ENCODE data around the gene ARL8A. TPM values are rescaled to one million over a fixed set of nuclear protein-coding genes. Genes with fewer than 3 reads are reported as not detected.

Gene ARL8A
- total and polyA plus RNA-seq, 2 donors (not counting 1 experiment from before 2014, with no cell fraction given) = 18.7 to 35.8 TPM

DNA sequence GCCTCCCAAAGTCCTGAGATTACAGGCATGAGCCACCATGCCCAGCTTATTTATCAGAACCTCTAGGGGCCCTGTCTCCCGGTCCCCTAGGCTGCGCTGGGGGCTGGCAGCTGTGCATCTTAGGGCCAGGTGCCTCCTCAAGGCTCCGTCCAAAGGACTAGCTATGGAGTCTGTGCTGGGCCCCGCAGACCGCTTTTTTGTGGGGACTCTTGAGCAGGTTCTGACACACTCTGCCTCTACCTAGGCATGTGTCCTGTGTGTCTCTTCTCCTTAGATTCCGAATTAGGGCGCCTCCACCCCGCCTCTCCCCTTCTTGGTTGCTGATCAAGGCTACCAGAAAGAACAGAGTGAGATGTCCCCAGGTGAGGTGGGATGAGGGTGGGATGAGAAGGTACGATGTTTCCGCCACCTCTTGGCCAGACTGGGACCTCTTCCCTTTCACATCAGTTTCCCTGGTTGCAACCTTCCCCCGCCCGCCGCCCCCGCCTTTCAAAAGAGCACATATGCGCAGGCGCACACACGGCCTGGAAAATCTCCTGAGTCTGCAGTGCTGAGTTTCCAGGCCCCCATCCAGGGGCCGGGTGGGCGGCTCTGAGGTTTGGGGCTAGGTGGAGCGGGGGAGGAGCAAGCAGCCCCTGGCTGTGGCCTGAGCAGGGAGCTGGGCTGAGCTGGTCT lies 20.9 kb upstream of the ARL8A start:
- no peak overlapping the region for H3K4me2 ChIP-seq (ENCODE audit: extremely low read depth, insufficient read depth, low read length)
- no peaks in the 10 kb centered on the region for H3K36me3 ChIP-seq (ENCODE audit: control insufficient read depth, insufficient read depth, low read length)
- no peak for DNase-seq (ENCODE audit: low read depth in 2 of 2)
- H3K4me1 ChIP-seq (ENCODE audit: control insufficient read depth, extremely low read depth, insufficient read depth, low read length) = no peaks in the 10 kb centered on the region
- no peak overlapping the region for H3K4me3 ChIP-seq (replicated peaks in 1 of 4; ENCODE audit: control extremely low read depth in 1 of 4, insufficient read depth in 1 of 4, low read depth in 3 of 4, low read length in 4 of 4)
- TF ChIP-seq, protein P1, sequence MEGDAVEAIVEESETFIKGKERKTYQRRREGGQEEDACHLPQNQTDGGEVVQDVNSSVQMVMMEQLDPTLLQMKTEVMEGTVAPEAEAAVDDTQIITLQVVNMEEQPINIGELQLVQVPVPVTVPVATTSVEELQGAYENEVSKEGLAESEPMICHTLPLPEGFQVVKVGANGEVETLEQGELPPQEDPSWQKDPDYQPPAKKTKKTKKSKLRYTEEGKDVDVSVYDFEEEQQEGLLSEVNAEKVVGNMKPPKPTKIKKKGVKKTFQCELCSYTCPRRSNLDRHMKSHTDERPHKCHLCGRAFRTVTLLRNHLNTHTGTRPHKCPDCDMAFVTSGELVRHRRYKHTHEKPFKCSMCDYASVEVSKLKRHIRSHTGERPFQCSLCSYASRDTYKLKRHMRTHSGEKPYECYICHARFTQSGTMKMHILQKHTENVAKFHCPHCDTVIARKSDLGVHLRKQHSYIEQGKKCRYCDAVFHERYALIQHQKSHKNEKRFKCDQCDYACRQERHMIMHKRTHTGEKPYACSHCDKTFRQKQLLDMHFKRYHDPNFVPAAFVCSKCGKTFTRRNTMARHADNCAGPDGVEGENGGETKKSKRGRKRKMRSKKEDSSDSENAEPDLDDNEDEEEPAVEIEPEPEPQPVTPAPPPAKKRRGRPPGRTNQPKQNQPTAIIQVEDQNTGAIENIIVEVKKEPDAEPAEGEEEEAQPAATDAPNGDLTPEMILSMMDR (conservative IDR thresholded peaks at IDR 0.05 in 1 of 2, IDR thresholded peaks at IDR 0.05 in 1 of 2; ENCODE audit: low read depth in 1 of 2, low read length in 2 of 2) = no peak
- TF ChIP-seq EZH2 (IDR thresholded peaks at IDR 0.05; ENCODE audit: low read length, missing control alignments) = no peak
- H4K20me1 ChIP-seq (ENCODE audit: control insufficient read depth, extremely low read depth, insufficient read depth, low read length) = no peaks in the 10 kb centered on the region
- peaks cover 15% of the 10 kb centered on the region for H3K27me3 ChIP-seq (ENCODE audit: control insufficient read depth, insufficient read depth, low read length)
- H3K9me3 ChIP-seq (ENCODE audit: control insufficient read depth, insufficient read depth, low read depth, low read length) = no peaks in the 10 kb centered on the region
- no peak overlapping the region for H3K9ac ChIP-seq (ENCODE audit: insufficient read depth, low read length)
- no peak overlapping the region for H2AFZ ChIP-seq (ENCODE audit: low read length)
- H3K27ac ChIP-seq (ENCODE audit: insufficient read depth, low read length) = no peak overlapping the region
- H3K79me2 ChIP-seq (ENCODE audit: control insufficient read depth, insufficient read depth, low read length) = no peaks in the 10 kb centered on the region

DNA sequence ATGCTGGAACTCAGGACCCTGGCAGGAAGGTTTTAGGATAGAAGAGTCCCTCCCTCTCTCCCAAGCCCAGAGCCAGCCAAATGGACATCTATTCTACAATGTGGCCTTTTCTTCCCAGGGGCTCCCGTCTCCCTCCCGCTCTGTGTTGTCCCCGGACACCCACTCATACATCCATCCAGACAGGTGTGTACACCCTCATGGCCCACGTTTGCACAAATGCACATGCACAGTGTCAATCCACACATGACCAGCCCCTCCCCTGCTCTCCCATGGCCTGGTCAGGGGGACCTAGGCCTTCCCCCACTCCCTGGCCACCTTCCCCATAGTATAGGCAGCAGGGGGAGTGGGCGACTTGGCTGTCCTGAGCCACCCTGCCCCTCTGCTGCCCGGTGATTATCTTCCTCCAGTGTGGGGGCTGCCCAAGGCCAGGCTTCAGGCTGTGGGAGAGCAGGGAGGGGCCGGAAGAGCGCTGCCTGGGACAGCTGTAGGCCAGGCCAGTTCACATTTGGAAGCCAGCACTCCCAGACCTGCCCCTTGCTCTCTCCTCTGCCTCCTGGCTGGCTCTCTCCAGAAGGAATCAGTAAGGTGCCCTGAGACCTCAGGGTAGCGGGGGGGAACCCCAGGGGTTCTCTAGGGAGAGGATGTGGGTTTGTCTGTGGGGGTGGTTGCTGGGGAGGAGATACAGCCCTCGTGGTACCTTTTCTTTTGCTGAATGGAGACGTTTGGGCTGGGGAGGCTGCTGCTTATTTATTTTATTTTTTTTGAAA lies 19.9 kb upstream of the ARL8A start:
- no peak overlapping the region for H3K4me2 ChIP-seq (ENCODE audit: extremely low read depth, insufficient read depth, low read length)
- H3K4me3 ChIP-seq (replicated peaks in 1 of 4; ENCODE audit: control extremely low read depth in 1 of 4, insufficient read depth in 1 of 4, low read depth in 3 of 4, low read length in 4 of 4) = no peak overlapping the region
- H4K20me1 ChIP-seq (ENCODE audit: control insufficient read depth, extremely low read depth, insufficient read depth, low read length) = no peaks in the 10 kb centered on the region
- no peak overlapping the region for H3K9ac ChIP-seq (ENCODE audit: insufficient read depth, low read length)
- no peak overlapping the region for H2AFZ ChIP-seq (ENCODE audit: low read length)
- no peaks in the 10 kb centered on the region for H3K79me2 ChIP-seq (ENCODE audit: control insufficient read depth, insufficient read depth, low read length)
- no peaks in the 10 kb centered on the region for H3K36me3 ChIP-seq (ENCODE audit: control insufficient read depth, insufficient read depth, low read length)
- no peak for DNase-seq (ENCODE audit: low read depth in 2 of 2)
- H3K27ac ChIP-seq (ENCODE audit: insufficient read depth, low read length) = no peak overlapping the region
- TF ChIP-seq EZH2 (IDR thresholded peaks at IDR 0.05; ENCODE audit: low read length, missing control alignments) = no peak
- TF ChIP-seq, protein P1 (conservative IDR thresholded peaks at IDR 0.05 in 1 of 2, IDR thresholded peaks at IDR 0.05 in 1 of 2; ENCODE audit: low read depth in 1 of 2, low read length in 2 of 2) = no peak
- peaks cover 15% of the 10 kb centered on the region for H3K27me3 ChIP-seq (ENCODE audit: control insufficient read depth, insufficient read depth, low read length)
- H3K9me3 ChIP-seq (ENCODE audit: control insufficient read depth, insufficient read depth, low read depth, low read length) = no peaks in the 10 kb centered on the region
- no peaks in the 10 kb centered on the region for H3K4me1 ChIP-seq (ENCODE audit: control insufficient read depth, extremely low read depth, insufficient read depth, low read length)

Data from fibroblast of lung (primary cell).